HEK293 (cell line): Measurements from ENCODE around the gene CYP4F12.

Experiments used
- SCRT1 ChIP-seq: fragments of 450-650 bp; formaldehyde crosslinking; IDR thresholded peaks from 2 replicates; pipeline ENCODE4 v1.5.1; 2016; ENCODE audit warnings: missing biosample characterization, missing genetic modification characterization, borderline replicate concordance
- SP3 ChIP-seq: fragments of 450-650 bp; formaldehyde crosslinking; IDR thresholded peaks from 2 replicates; pipeline ENCODE4 v1.5.1; 2016; ENCODE audit warnings: missing biosample characterization, missing genetic modification characterization
- TRIM28 ChIP-seq: IDR thresholded peaks from 2 replicates; pipeline ENCODE4 v1.6.1; 2011; ENCODE audit warnings: low read length, control low read depth, borderline replicate concordance
- ZBTB1 ChIP-seq: fragments of 450-650 bp; formaldehyde crosslinking; IDR thresholded peaks from 2 replicates; pipeline ENCODE4 v1.5.1; 2016; ENCODE audit warnings: missing biosample characterization, missing genetic modification characterization
- ZBTB21 ChIP-seq: fragments of 450-650 bp; formaldehyde crosslinking; IDR thresholded peaks from 2 replicates; pipeline ENCODE4 v1.5.1; 2017; ENCODE audit warnings: missing biosample characterization, missing genetic modification characterization
- ZNF366 ChIP-seq: fragments of 450-650 bp; formaldehyde crosslinking; conservative IDR thresholded peaks from 2 replicates; pipeline ENCODE4 v1.5.1; 2016; ENCODE audit warnings: missing biosample characterization, missing genetic modification characterization
- ZNF433 ChIP-seq: fragments of 450-650 bp; formaldehyde crosslinking; IDR thresholded peaks from 2 replicates; pipeline ENCODE4 v1.5.1; 2016; ENCODE audit warnings: missing biosample characterization, missing genetic modification characterization, low read depth
- ZNF596 ChIP-seq: fragments of 450-650 bp; IDR thresholded peaks from 2 replicates; pipeline ENCODE4 v1.5.0; 2018; ENCODE audit warnings: missing biosample characterization, mild to moderate bottlenecking, missing genetic modification characterization, moderate library complexity
- ZNF623 ChIP-seq: fragments of 450-650 bp; formaldehyde crosslinking; IDR thresholded peaks from 2 replicates; pipeline ENCODE4 v1.5.1; 2016; ENCODE audit warnings: missing biosample characterization, missing genetic modification characterization
- ZNF792 ChIP-seq: fragments of 450-650 bp; formaldehyde crosslinking; IDR thresholded peaks from 2 replicates; pipeline ENCODE4 v1.5.1; 2016; ENCODE audit warnings: missing biosample characterization, missing genetic modification characterization
- TF ChIP-seq, protein P1 (sequence below): fragments of 450-650 bp; formaldehyde crosslinking; optimal IDR thresholded peaks from 2 replicates; pipeline ENCODE3; 2016; ENCODE audit warnings: missing biosample characterization, mild to moderate bottlenecking, missing genetic modification characterization
- TF ChIP-seq, protein P2 (sequence below): fragments of 450-650 bp; formaldehyde crosslinking; IDR thresholded peaks from 2 replicates; pipeline ENCODE4 v1.5.1; 2016; ENCODE audit warnings: missing biosample characterization, missing genetic modification characterization
- TF ChIP-seq, protein P3 (sequence below): fragments of 450-650 bp; formaldehyde crosslinking; IDR thresholded peaks from 2 replicates; pipeline ENCODE4 v1.5.1; 2016; ENCODE audit warnings: missing biosample characterization, missing genetic modification characterization
- TF ChIP-seq, protein P4 (sequence below): fragments of 450-650 bp; formaldehyde crosslinking; IDR thresholded peaks from 2 replicates; pipeline ENCODE4 v1.5.1; 2017; ENCODE audit warnings: missing biosample characterization, missing genetic modification characterization

DNA sequence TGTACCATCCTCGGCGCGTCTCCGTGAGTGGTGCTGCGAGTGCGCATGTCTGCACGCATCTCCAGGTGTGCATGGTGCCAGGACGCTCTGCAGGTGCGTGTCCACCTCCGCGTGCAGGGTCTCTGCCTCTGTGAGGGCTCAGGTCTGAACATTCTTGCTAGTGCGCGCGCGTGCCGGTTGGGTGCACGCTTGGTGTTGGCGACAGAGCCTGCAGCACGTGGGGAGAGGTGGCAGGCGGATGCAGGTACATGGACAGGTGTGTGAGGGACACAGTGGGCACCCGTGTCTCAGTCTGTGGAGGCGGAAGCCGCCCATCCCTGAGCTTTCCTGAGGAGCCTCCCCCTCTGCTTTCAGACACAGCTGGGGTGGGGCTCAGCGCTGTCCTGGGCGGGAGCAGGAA, 50.1 kb downstream of the CYP4F12 start:
- no peak for TF ChIP-seq ZBTB21
- TF ChIP-seq, protein P1, sequence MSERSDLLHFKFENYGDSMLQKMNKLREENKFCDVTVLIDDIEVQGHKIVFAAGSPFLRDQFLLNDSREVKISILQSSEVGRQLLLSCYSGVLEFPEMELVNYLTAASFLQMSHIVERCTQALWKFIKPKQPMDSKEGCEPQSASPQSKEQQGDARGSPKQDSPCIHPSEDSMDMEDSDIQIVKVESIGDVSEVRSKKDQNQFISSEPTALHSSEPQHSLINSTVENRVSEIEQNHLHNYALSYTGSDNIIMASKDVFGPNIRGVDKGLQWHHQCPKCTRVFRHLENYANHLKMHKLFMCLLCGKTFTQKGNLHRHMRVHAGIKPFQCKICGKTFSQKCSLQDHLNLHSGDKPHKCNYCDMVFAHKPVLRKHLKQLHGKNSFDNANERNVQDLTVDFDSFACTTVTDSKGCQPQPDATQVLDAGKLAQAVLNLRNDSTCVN (tag by site-specific recombination), result no peak
- TF ChIP-seq ZNF596 (tag by site-specific recombination), result no peak
- TF ChIP-seq, protein P2, sequence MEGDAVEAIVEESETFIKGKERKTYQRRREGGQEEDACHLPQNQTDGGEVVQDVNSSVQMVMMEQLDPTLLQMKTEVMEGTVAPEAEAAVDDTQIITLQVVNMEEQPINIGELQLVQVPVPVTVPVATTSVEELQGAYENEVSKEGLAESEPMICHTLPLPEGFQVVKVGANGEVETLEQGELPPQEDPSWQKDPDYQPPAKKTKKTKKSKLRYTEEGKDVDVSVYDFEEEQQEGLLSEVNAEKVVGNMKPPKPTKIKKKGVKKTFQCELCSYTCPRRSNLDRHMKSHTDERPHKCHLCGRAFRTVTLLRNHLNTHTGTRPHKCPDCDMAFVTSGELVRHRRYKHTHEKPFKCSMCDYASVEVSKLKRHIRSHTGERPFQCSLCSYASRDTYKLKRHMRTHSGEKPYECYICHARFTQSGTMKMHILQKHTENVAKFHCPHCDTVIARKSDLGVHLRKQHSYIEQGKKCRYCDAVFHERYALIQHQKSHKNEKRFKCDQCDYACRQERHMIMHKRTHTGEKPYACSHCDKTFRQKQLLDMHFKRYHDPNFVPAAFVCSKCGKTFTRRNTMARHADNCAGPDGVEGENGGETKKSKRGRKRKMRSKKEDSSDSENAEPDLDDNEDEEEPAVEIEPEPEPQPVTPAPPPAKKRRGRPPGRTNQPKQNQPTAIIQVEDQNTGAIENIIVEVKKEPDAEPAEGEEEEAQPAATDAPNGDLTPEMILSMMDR (tag by site-specific recombination), result no peak
- TF ChIP-seq, protein P3, sequence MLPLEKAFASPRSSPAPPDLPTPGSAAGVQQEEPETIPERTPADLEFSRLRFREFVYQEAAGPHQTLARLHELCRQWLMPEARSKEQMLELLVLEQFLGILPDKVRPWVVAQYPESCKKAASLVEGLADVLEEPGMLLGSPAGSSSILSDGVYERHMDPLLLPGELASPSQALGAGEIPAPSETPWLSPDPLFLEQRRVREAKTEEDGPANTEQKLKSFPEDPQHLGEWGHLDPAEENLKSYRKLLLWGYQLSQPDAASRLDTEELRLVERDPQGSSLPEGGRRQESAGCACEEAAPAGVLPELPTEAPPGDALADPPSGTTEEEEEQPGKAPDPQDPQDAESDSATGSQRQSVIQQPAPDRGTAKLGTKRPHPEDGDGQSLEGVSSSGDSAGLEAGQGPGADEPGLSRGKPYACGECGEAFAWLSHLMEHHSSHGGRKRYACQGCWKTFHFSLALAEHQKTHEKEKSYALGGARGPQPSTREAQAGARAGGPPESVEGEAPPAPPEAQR, result no peak
- TF ChIP-seq ZNF366 (tag by site-specific recombination), result no peak
- TF ChIP-seq ZNF792, result no peak
- TF ChIP-seq ZBTB1 (tag by site-specific recombination), result no peak
- TF ChIP-seq TRIM28, result no peak
- TF ChIP-seq SP3 (tag by site-specific recombination), result no peak
- TF ChIP-seq ZNF623, result no peak
- no peak for TF ChIP-seq ZNF433
- no peak for TF ChIP-seq SCRT1 (tag by site-specific recombination)
- TF ChIP-seq, protein P4, sequence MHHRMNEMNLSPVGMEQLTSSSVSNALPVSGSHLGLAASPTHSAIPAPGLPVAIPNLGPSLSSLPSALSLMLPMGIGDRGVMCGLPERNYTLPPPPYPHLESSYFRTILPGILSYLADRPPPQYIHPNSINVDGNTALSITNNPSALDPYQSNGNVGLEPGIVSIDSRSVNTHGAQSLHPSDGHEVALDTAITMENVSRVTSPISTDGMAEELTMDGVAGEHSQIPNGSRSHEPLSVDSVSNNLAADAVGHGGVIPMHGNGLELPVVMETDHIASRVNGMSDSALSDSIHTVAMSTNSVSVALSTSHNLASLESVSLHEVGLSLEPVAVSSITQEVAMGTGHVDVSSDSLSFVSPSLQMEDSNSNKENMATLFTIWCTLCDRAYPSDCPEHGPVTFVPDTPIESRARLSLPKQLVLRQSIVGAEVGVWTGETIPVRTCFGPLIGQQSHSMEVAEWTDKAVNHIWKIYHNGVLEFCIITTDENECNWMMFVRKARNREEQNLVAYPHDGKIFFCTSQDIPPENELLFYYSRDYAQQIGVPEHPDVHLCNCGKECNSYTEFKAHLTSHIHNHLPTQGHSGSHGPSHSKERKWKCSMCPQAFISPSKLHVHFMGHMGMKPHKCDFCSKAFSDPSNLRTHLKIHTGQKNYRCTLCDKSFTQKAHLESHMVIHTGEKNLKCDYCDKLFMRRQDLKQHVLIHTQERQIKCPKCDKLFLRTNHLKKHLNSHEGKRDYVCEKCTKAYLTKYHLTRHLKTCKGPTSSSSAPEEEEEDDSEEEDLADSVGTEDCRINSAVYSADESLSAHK (tag by site-specific recombination), result no peak
